Measurements from ENCODE around the gene ANGPTL2. TPM values are rescaled to one million over a fixed set of nuclear protein-coding genes. Genes with fewer than 3 reads are reported as not detected.

ANGPTL2 gene
- total and polyA plus RNA-seq, 2 of the 4 experiments (the other 2 are of a cell fraction) = 9.5 to 25.1 TPM

GRCh38 chr9:127116088-127116726, 6.2 kb downstream of the ANGPTL2 start:
- H4K91ac ChIP-seq (ENCODE audit: insufficient read depth, low read depth, low read length) = no peak overlapping the region
- ATAC-seq (ENCODE audit: low read depth) (no peak), DNase-seq (no peak)
- H3K4ac ChIP-seq (ENCODE audit: low read depth, low read length) = no peak overlapping the region
- in situ Hi-C loops (cut with MboI; ENCODE audit: low sequenced_read_pairs) (no loop called here), dilution Hi-C loops (cut with HindIII; ENCODE audit: low sequenced_read_pairs, unreplicated experiment) (no loop called here), intact Hi-C loops (cut with micrococcal nuclease) (no loop called here)
- POLR2A ChIA-PET (ENCODE audit: unreplicated experiment) = no interaction called here
- H4K20me1 ChIP-seq (ENCODE audit: insufficient read depth, low read length) = peaks cover 59% of the 10 kb centered on the region
- no peaks in the 10 kb centered on the region for H3K9me3 ChIP-seq (ENCODE audit: control insufficient read depth, insufficient read depth, low read length)
- no peak overlapping the region for H2BK15ac ChIP-seq (ENCODE audit: low read depth, low read length)
- no peak overlapping the region for H2BK120ac ChIP-seq (ENCODE audit: low read depth, low read length)
- no peak overlapping the region for H2AK5ac ChIP-seq (ENCODE audit: low read depth, low read length)
- H4K5ac ChIP-seq (ENCODE audit: low read depth, low read length) = no peak overlapping the region
- H2BK5ac ChIP-seq (ENCODE audit: low read depth, low read length, poor library complexity, severe bottlenecking) = no peak overlapping the region
- no peak overlapping the region for H3K23ac ChIP-seq (ENCODE audit: low read depth, low read length)
- no peak overlapping the region for H3K9ac ChIP-seq (ENCODE audit: low read depth, low read length)
- peak; percentile 13; the same call in 1 of the 2 replicates for TF ChIP-seq POLR2A (IDR thresholded peaks at IDR 0.05; ENCODE audit: low read depth, low read length)
- TF ChIP-seq BHLHE40 (IDR thresholded peaks at IDR 0.05; ENCODE audit: low read depth, low read length) = no peak
- peaks cover 58% of the 10 kb centered on the region for H3K36me3 ChIP-seq (ENCODE audit: control insufficient read depth, insufficient read depth, low read length)
- peaks cover 32% of the 10 kb centered on the region for H3K9me1 ChIP-seq (ENCODE audit: insufficient read depth, low read length)
- whole genome bisulfite sequencing, 2 experiments (ENCODE audit: extremely low coverage in 2 of 2, insufficient read length in 1 of 2) = 100% methylated on average over 5 of the region's 6 CpGs; no CpG with 5 or more reads in 1 of the 2 experiments
- peaks cover 27% of the 10 kb centered on the region for H3K4me1 ChIP-seq (ENCODE audit: control insufficient read depth, insufficient read depth, low read length)
- no peak overlapping the region for H3K56ac ChIP-seq (ENCODE audit: extremely low read depth, insufficient read depth, low read length)
- H2BK20ac ChIP-seq (ENCODE audit: low read depth, low read length) = no peak overlapping the region
- H3K4me3 ChIP-seq (ENCODE audit: insufficient read depth, low read depth, low read length) = no peak overlapping the region
- CTCF ChIA-PET = interaction anchor here (1.4 kb wide), 1 partner anchor 11 kb away, joined by 4 read pairs; no protein-coding TSS in a partner anchor
- BruUV-seq (replicated peaks) = no TSS peak
- H3K79me1 ChIP-seq (ENCODE audit: low read depth in 1 of 2, low read length in 2 of 2) = peaks cover 32 to 75% of the 10 kb centered on the region in 2 experiments
- H4K8ac ChIP-seq (ENCODE audit: low read depth in 2 of 2, low read length in 2 of 2) = no peak overlapping the region
- no peak overlapping the region for H3K18ac ChIP-seq (ENCODE audit: low read depth, low read length)
- H2AK9ac ChIP-seq (replicated peaks; ENCODE audit: low read depth, low read length, poor library complexity) = peak overlapping the region; percentile 20
- no peak overlapping the region for H3K4me2 ChIP-seq (ENCODE audit: low read depth, low read length)
- no peak overlapping the region; the same call in 1 of the 2 replicates for H3K14ac ChIP-seq (replicated peaks; ENCODE audit: low read depth, low read length)
- H3K27ac ChIP-seq (ENCODE audit: insufficient read depth, low read length) = no peak overlapping the region
- no peak overlapping the region for H2AFZ ChIP-seq (replicated peaks; ENCODE audit: low read length, poor library complexity)
- no peaks in the 10 kb centered on the region for H3K27me3 ChIP-seq (ENCODE audit: control insufficient read depth, insufficient read depth, low read length)
